ENCODE results near the gene CKAP5.
"Not testable (repeated sequence)": the region's sequence is repeated elsewhere in the genome, so short reads cannot be mapped to it uniquely, and the experiment has no call there.

DNA sequence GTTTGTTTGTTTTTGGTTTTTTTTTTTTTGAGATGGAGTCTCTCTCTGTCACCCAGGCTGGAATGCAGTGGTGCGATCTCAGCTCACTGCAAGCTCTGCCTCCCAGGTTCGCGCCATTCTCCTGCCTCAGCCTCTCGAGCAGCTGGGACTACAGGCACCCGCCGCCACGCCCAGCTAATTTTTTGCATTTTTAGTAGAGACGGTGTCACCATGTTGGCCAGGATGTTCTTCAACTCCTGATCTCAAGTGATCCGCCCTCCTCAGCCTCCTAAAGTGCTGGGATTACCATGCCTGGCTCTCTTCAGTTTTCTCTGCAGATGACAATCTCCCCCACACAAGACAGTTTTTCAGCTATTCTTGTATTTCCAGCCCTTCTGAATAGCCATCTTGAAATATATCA, 136.7 kb downstream of the CKAP5 start:
- not testable (repeated sequence) for TF ChIP-seq POLR2A (IDR thresholded peaks at IDR 0.05)
- TF ChIP-seq, protein P1, sequence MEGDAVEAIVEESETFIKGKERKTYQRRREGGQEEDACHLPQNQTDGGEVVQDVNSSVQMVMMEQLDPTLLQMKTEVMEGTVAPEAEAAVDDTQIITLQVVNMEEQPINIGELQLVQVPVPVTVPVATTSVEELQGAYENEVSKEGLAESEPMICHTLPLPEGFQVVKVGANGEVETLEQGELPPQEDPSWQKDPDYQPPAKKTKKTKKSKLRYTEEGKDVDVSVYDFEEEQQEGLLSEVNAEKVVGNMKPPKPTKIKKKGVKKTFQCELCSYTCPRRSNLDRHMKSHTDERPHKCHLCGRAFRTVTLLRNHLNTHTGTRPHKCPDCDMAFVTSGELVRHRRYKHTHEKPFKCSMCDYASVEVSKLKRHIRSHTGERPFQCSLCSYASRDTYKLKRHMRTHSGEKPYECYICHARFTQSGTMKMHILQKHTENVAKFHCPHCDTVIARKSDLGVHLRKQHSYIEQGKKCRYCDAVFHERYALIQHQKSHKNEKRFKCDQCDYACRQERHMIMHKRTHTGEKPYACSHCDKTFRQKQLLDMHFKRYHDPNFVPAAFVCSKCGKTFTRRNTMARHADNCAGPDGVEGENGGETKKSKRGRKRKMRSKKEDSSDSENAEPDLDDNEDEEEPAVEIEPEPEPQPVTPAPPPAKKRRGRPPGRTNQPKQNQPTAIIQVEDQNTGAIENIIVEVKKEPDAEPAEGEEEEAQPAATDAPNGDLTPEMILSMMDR (IDR thresholded peaks at IDR 0.05) = not testable (repeated sequence)
